Hypothalamus (tissue), 51 donors: Measurements from ENCODE around the gene SEMA6C.

Experiments
- DNase-seq, 51 donors: peaks; one replicate each; lab custom pipeline; 2025; lab: John Stamatoyannopoulos, UW

Gene SEMA6C

GRCh38 chr1:151159373-151159772, 12.9 kb upstream of the SEMA6C start:
- no peak for DNase-seq

- DNase-seq = no peak
These were observed 12.4 kb upstream of the SEMA6C start for GRCh38 chr1:151158751-151159251.

GRCh38 chr1:151158326-151158725, 11.9 kb upstream of the SEMA6C start:
- no peak for DNase-seq

- peak in 3 of 51 donors; percentile 4 to 19 (median 9) for DNase-seq
These were observed 10.7 kb upstream of the SEMA6C start for GRCh38 chr1:151157067-151157531.

GRCh38 chr1:151156515-151156819, 10.0 kb upstream of the SEMA6C start, which contains the start of gene TNFAIP8L2:
TSS of gene TNFAIP8L2 (plus strand) at chr1:151156649. CDS start at chr1:151158698, 2,049 bp downstream.
- peak in 6 of 51 donors; percentile 8 to 36 (median 16) for DNase-seq

GRCh38 chr1:151147665-151148064, 1.2 kb upstream of the SEMA6C start:
- no peak for DNase-seq

GRCh38 chr1:151147132-151147503, 687 bp upstream of the SEMA6C start:
- DNase-seq = peak in 2 of 51 donors; percentile 47 to 68

- peak in 1 of 51 donors; percentile 55 for DNase-seq
These were observed 389 bp downstream of the SEMA6C start for GRCh38 chr1:151146072-151146411.

GRCh38 chr1:151145304-151146071, 943 bp downstream of the SEMA6C start:
- DNase-seq = peak in 4 of 51 donors; percentile 13 to 51 (median 34)

- no peak for DNase-seq
These were observed 1.7 kb downstream of the SEMA6C start for GRCh38 chr1:151144474-151145303.

- DNase-seq = no peak
These were observed 2.4 kb downstream of the SEMA6C start for GRCh38 chr1:151143986-151144385.

- DNase-seq = no peak
These were observed 3.4 kb downstream of the SEMA6C start for GRCh38 chr1:151143057-151143435.

- DNase-seq = no peak
These were observed 3.9 kb downstream of the SEMA6C start for GRCh38 chr1:151142411-151143056.

- no peak for DNase-seq
These were observed 8.6 kb downstream of the SEMA6C start for GRCh38 chr1:151137789-151138188.

- no peak for DNase-seq
These were observed 10.7 kb downstream of the SEMA6C start for GRCh38 chr1:151135433-151136385.

- DNase-seq = no peak
These were observed 11.4 kb downstream of the SEMA6C start for GRCh38 chr1:151134991-151135390.

- no peak for DNase-seq
These were observed 12.0 kb downstream of the SEMA6C start for GRCh38 chr1:151134396-151134795.

GRCh38 chr1:151133018-151133806, 13.2 kb downstream of the SEMA6C start:
- DNase-seq = no peak

GRCh38 chr1:151132335-151133017, 14.0 kb downstream of the SEMA6C start:
- DNase-seq = no peak
